ENCODE results near the gene MRC1.

DNA sequence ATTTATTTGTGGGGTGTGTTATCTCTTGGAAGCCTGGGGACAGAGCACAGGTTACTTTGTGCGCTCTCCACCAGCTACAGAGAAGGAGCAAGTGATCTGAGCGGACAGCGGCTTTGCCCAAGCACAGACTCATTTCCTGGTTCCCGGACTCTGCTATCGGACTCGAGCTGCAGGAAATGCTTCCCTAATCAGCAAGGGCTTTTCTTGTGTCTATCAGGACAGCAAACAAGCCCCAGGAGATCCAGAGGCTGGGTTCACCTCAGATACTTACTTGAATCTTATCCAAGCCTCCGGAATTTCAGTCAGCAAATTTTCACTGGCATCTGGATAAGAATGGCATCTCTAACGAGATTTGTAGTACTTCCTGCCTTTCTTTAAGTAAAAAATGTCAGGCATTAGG, 27.8 kb downstream of the MRC1 start:
- TF ChIP-seq HNRNPLL (IDR thresholded peaks at IDR 0.05; ENCODE audit: low read depth, low read length, poor library complexity, severe bottlenecking) (no peak), FOXP1 (CRISPR knock-in tag; IDR thresholded peaks at IDR 0.05) (no peak), PTBP1 (IDR thresholded peaks at IDR 0.05; ENCODE audit: low read depth, low read length) (no peak)

Data from K562 (cell line).